ENCODE results near the gene SERINC4.
A peak's percentile ranks its signal among the peaks of the same experiment; 100 is the strongest.

SERINC4 gene

GRCh38 chr15:43763819-43764446 is 36.1 kb downstream of the SERINC4 start:
- H3K4me3 ChIP-seq (ENCODE audit: low read depth, low read length): no peak overlapping the region

- no peak overlapping the region for H3K4me3 ChIP-seq (ENCODE audit: low read depth, low read length)
Measured at GRCh38 chr15:43762824-43763223, 37.2 kb downstream of the SERINC4 start.

- H3K4me3 ChIP-seq (ENCODE audit: low read depth, low read length): no peak overlapping the region
Measured at GRCh38 chr15:43751885-43752284, 48.1 kb downstream of the SERINC4 start.

- no peak overlapping the region for H3K4me3 ChIP-seq (ENCODE audit: low read depth, low read length)
Measured at GRCh38 chr15:43749690-43750345, 50.2 kb downstream of the SERINC4 start.

- no peak overlapping the region for H3K4me3 ChIP-seq (ENCODE audit: low read depth, low read length)
Measured at GRCh38 chr15:43748376-43748775, 51.6 kb downstream of the SERINC4 start.

- H3K4me3 ChIP-seq (ENCODE audit: low read depth, low read length): peak overlapping the region; percentile 73
Measured at GRCh38 chr15:43746903-43747309, 53.1 kb downstream of the SERINC4 start.

- H3K4me3 ChIP-seq (ENCODE audit: low read depth, low read length): peak within 1 kb of the TSS; percentile 73
Measured at GRCh38 chr15:43746245-43746902, 53.6 kb downstream of the SERINC4 start, which contains the start of gene PDIA3. PDIA3 (plus strand) TSS chr15:43746438; CDS start chr15:43746540, 102 bp downstream.
